Measurements from ENCODE around the gene RMI1.

RMI1 gene

GRCh38 chr9:83967073-83967472 lies 13.5 kb upstream of the RMI1 start:
- no peak overlapping the region for H3K4me3 ChIP-seq (ENCODE audit: low read length)
- no peak for DNase-seq (ENCODE audit: low read depth)
- TF ChIP-seq CTCF (conservative IDR thresholded peaks at IDR 0.05; ENCODE audit: low read depth, low read length), result no peak

GRCh38 chr9:83969602-83970001 lies 11.0 kb upstream of the RMI1 start:
- no peak for DNase-seq (ENCODE audit: low read depth)
- no peak overlapping the region for H3K4me3 ChIP-seq (ENCODE audit: low read length)
- no peak for TF ChIP-seq CTCF (conservative IDR thresholded peaks at IDR 0.05; ENCODE audit: low read depth, low read length)

- no peak for DNase-seq (ENCODE audit: low read depth)
- no peak for TF ChIP-seq CTCF (conservative IDR thresholded peaks at IDR 0.05; ENCODE audit: low read depth, low read length)
- H3K4me3 ChIP-seq (ENCODE audit: low read length), result no peak overlapping the region
These were observed 9.1 kb upstream of the RMI1 start for GRCh38 chr9:83971485-83971884.

- no peak overlapping the region for H3K4me3 ChIP-seq (ENCODE audit: low read length)
- DNase-seq (ENCODE audit: low read depth), result no peak
- TF ChIP-seq CTCF (conservative IDR thresholded peaks at IDR 0.05; ENCODE audit: low read depth, low read length), result no peak
These were observed 8.3 kb upstream of the RMI1 start for GRCh38 chr9:83972286-83972685.

- no peak overlapping the region for H3K4me3 ChIP-seq (ENCODE audit: low read length)
- no peak for DNase-seq (ENCODE audit: low read depth)
- no peak for TF ChIP-seq CTCF (conservative IDR thresholded peaks at IDR 0.05; ENCODE audit: low read depth, low read length)
These were observed 5.3 kb upstream of the RMI1 start for GRCh38 chr9:83975300-83975699.

- H3K4me3 ChIP-seq (ENCODE audit: low read length), result peak overlapping the region; percentile 13
- no peak for DNase-seq (ENCODE audit: low read depth)
- no peak for TF ChIP-seq CTCF (conservative IDR thresholded peaks at IDR 0.05; ENCODE audit: low read depth, low read length)
These were observed 4.2 kb upstream of the RMI1 start for GRCh38 chr9:83976372-83976771.

GRCh38 chr9:83977196-83977595 lies 3.4 kb upstream of the RMI1 start:
- H3K4me3 ChIP-seq (ENCODE audit: low read length), result peak overlapping the region; percentile 99
- DNase-seq (ENCODE audit: low read depth), result no peak
- no peak for TF ChIP-seq CTCF (conservative IDR thresholded peaks at IDR 0.05; ENCODE audit: low read depth, low read length)

Measured in retinal pigment epithelial cell (primary cell).